Stimulated activated CD4-positive, alpha-beta T cell treated with anti-CD3 and anti-CD28 coated beads, Interleukin-2, amount 100 ng/mL, for 4 hours (primary cell): ENCODE measurements around the gene SCN8A.
"Not testable (repeated sequence)": the region's sequence is repeated elsewhere in the genome, so short reads cannot be mapped to it uniquely, and the experiment has no call there.

Source experiments
- DNase-seq: peaks from one replicate; pipeline ENCODE4 v3.0.0-alpha.2; 2020; ENCODE audit warnings: low read depth

SCN8A gene

GRCh38 chr12:51817027-51817953 lies 226.3 kb downstream of the SCN8A start:
- DNase-seq: no peak

- no peak for DNase-seq
Measured at GRCh38 chr12:51818086-51818485, 227.1 kb downstream of the SCN8A start.

GRCh38 chr12:51818566-51819300 lies 227.7 kb downstream of the SCN8A start:
- DNase-seq: no peak

- DNase-seq: no peak
Measured at GRCh38 chr12:51819736-51820525, 228.9 kb downstream of the SCN8A start.

- peak; percentile 84 for DNase-seq
Measured at GRCh38 chr12:51820526-51821439, 229.8 kb downstream of the SCN8A start.

GRCh38 chr12:51821440-51822260 lies 230.6 kb downstream of the SCN8A start:
- DNase-seq: peak; percentile 28

GRCh38 chr12:51822261-51822616 lies 231.2 kb downstream of the SCN8A start:
- no peak for DNase-seq

GRCh38 chr12:51822956-51823355 lies 231.9 kb downstream of the SCN8A start:
- DNase-seq: no peak

GRCh38 chr12:51823875-51824565 lies 233.0 kb downstream of the SCN8A start:
- DNase-seq: no peak

- DNase-seq: no peak
Measured at GRCh38 chr12:51825216-51825615, 234.2 kb downstream of the SCN8A start.

GRCh38 chr12:51826881-51827280 lies 235.8 kb downstream of the SCN8A start:
- no peak for DNase-seq

- peak; percentile 54 for DNase-seq
Measured at GRCh38 chr12:51827925-51828818, 237.1 kb downstream of the SCN8A start.

- no peak for DNase-seq
Measured at GRCh38 chr12:51829011-51829481, 238.0 kb downstream of the SCN8A start.

- DNase-seq: no peak
Measured at GRCh38 chr12:51829641-51830040, 238.6 kb downstream of the SCN8A start.

- DNase-seq: not testable (repeated sequence)
Measured at GRCh38 chr12:51831817-51832216, 240.8 kb downstream of the SCN8A start.

- DNase-seq: no peak
Measured at GRCh38 chr12:51832354-51833107, 241.5 kb downstream of the SCN8A start.

- DNase-seq: no peak
Measured at GRCh38 chr12:51833448-51834227, 242.6 kb downstream of the SCN8A start.
